ENCODE results near the gene CRMP1.
A peak's percentile ranks its signal among the peaks of the same experiment; 100 is the strongest.

CRMP1 gene

DNA sequence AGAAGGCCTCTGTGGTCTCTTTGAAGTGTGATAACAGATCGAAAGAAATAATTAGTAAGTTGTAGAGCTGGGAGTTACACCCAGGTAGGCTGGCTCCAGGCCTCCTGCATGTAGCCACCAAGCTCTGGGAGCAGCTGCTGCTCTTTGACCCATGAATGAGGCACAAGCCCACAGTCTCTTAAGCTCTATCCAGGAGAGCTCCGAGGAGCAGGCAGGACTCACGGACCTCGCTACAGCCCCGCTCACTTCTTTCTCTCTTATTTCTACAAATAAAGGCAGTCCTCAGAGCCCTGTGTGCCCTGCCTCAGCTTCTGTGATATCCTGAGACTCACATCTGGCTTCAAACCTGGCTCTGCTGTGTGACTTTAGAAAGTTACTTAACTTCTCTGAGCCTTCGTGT, 95.0 kb downstream of the CRMP1 start:
- H3K4ac ChIP-seq (ENCODE audit: low read length): no peak overlapping the region
- no peak overlapping the region for H3K27ac ChIP-seq (replicated peaks; ENCODE audit: low read length)
- H2AFZ ChIP-seq (ENCODE audit: low read length): no peak overlapping the region
- no peak overlapping the region for H2BK5ac ChIP-seq (ENCODE audit: low read length)
- no peak overlapping the region for H4K8ac ChIP-seq (ENCODE audit: low read depth, low read length)
- no peak overlapping the region for H4K91ac ChIP-seq (ENCODE audit: low read depth, low read length, poor library complexity)
- no peaks in the 10 kb centered on the region for H3K27me3 ChIP-seq (ENCODE audit: control insufficient read depth in 3 of 3, insufficient read depth in 3 of 3, low read depth in 1 of 3, low read length in 3 of 3)
- H3K4me2 ChIP-seq (ENCODE audit: insufficient read depth, low read length, poor library complexity, severe bottlenecking): no peak overlapping the region
- H3K18ac ChIP-seq (ENCODE audit: low read length): no peak overlapping the region
- no peak overlapping the region for H2AK5ac ChIP-seq (ENCODE audit: low read depth, low read length)
- peaks cover 0 to 5% of the 10 kb centered on the region in 2 donors for H3K9me3 ChIP-seq (replicated peaks in 1 of 2; ENCODE audit: control insufficient read depth in 2 of 2, insufficient read depth in 1 of 2, low read depth in 1 of 2, low read length in 2 of 2)
- H3K36me3 ChIP-seq (replicated peaks in 1 of 2; ENCODE audit: control insufficient read depth in 2 of 2, insufficient read depth in 2 of 2, low read length in 2 of 2): peaks cover 15 to 34% of the 10 kb centered on the region in 2 donors
- no peaks in the 10 kb centered on the region for H3K4me1 ChIP-seq (ENCODE audit: control insufficient read depth in 2 of 2, insufficient read depth in 1 of 2, low read depth in 1 of 2, low read length in 2 of 2)
- DNase-seq (ENCODE audit: low spot score): no peak
- WGBS, 2 donors (ENCODE audit: extremely low coverage in 2 of 2, insufficient read length in 2 of 2, insufficient replicate concordance in 1 of 2): no CpG with 5 or more reads among the region's 6 CpGs
- no peak overlapping the region for H3K14ac ChIP-seq (ENCODE audit: low read length)
- no peaks in the 10 kb centered on the region for H3K79me1 ChIP-seq (ENCODE audit: low read depth, low read length)
- no peak overlapping the region for H2BK15ac ChIP-seq (ENCODE audit: low read length)
- H2BK12ac ChIP-seq (ENCODE audit: low read length): no peak overlapping the region
- H3K4me3 ChIP-seq (ENCODE audit: low read length in 2 of 2): no peak overlapping the region
- no peak overlapping the region for H2BK120ac ChIP-seq (ENCODE audit: low read depth, low read length)
- no peak overlapping the region for H3K23ac ChIP-seq (ENCODE audit: low read depth, low read length, poor library complexity)
- H3K9ac ChIP-seq (ENCODE audit: low read depth, low read length, poor library complexity): no peak overlapping the region

- H4K8ac ChIP-seq (ENCODE audit: low read depth, low read length): peak overlapping the region; percentile 65
- H3K18ac ChIP-seq (ENCODE audit: low read length): no peak overlapping the region
- no peaks in the 10 kb centered on the region for H3K79me1 ChIP-seq (ENCODE audit: low read depth, low read length)
- no peak overlapping the region for H3K4ac ChIP-seq (ENCODE audit: low read length)
- no peak overlapping the region for H4K91ac ChIP-seq (ENCODE audit: low read depth, low read length, poor library complexity)
- H2BK5ac ChIP-seq (ENCODE audit: low read length): peak overlapping the region; percentile 66
- H3K23ac ChIP-seq (ENCODE audit: low read depth, low read length, poor library complexity): peak overlapping the region; percentile 65
- H2BK15ac ChIP-seq (ENCODE audit: low read length): no peak overlapping the region
- no peak overlapping the region for H2AK5ac ChIP-seq (ENCODE audit: low read depth, low read length)
- H2AFZ ChIP-seq (ENCODE audit: low read length): no peak overlapping the region
- H3K9me3 ChIP-seq (replicated peaks in 1 of 2; ENCODE audit: control insufficient read depth in 2 of 2, insufficient read depth in 1 of 2, low read depth in 1 of 2, low read length in 2 of 2): peaks cover 0 to 2% of the 10 kb centered on the region in 2 donors
- no peak overlapping the region for H2BK120ac ChIP-seq (ENCODE audit: low read depth, low read length)
- no CpG with 5 or more reads among the region's 18 CpGs for WGBS, 2 donors (ENCODE audit: extremely low coverage in 2 of 2, insufficient read length in 2 of 2, insufficient replicate concordance in 1 of 2)
- H3K4me2 ChIP-seq (ENCODE audit: insufficient read depth, low read length, poor library complexity, severe bottlenecking): no peak overlapping the region
- H3K4me3 ChIP-seq (ENCODE audit: low read length in 2 of 2): peak overlapping the region in 1 of 2 donors; percentile 22
- no peak overlapping the region for H3K27ac ChIP-seq (replicated peaks; ENCODE audit: low read length)
- H3K36me3 ChIP-seq (replicated peaks in 1 of 2; ENCODE audit: control insufficient read depth in 2 of 2, insufficient read depth in 2 of 2, low read length in 2 of 2): peaks cover 15 to 25% of the 10 kb centered on the region in 2 donors
- no peak overlapping the region for H2BK12ac ChIP-seq (ENCODE audit: low read length)
- H3K9ac ChIP-seq (ENCODE audit: low read depth, low read length, poor library complexity): peak overlapping the region; percentile 60
- peak overlapping the region; percentile 82 for H3K14ac ChIP-seq (ENCODE audit: low read length)
- no peaks in the 10 kb centered on the region for H3K4me1 ChIP-seq (ENCODE audit: control insufficient read depth in 2 of 2, insufficient read depth in 1 of 2, low read depth in 1 of 2, low read length in 2 of 2)
- H3K27me3 ChIP-seq (ENCODE audit: control insufficient read depth in 3 of 3, insufficient read depth in 3 of 3, low read depth in 1 of 3, low read length in 3 of 3): no peaks in the 10 kb centered on the region
- no peak for DNase-seq (ENCODE audit: low spot score)
Measured at GRCh38 chr4:5796976-5797375, 95.9 kb downstream of the CRMP1 start.

DNA sequence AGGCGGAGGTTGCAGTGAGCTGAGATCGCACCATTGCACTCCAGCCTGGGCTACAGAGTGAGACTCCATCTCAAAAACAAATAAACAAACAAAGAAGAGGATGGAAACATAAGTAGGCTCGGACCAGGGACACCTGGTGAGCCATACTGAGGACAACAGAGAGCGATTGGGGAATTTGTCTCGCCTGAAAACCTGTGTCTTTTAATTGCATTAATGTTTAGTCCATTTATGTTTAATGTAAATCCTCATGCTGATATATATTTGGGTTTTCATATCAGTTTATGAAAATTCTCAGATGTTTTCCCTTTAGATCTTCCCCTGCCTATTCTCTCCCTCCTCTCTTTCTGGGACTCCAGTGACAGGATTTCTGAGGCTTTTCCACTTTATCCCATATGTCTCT, 97.3 kb downstream of the CRMP1 start:
- no peaks in the 10 kb centered on the region for H3K27me3 ChIP-seq (ENCODE audit: control insufficient read depth in 3 of 3, insufficient read depth in 3 of 3, low read depth in 1 of 3, low read length in 3 of 3)
- peaks cover 0 to 2% of the 10 kb centered on the region in 2 donors for H3K9me3 ChIP-seq (replicated peaks in 1 of 2; ENCODE audit: control insufficient read depth in 2 of 2, insufficient read depth in 1 of 2, low read depth in 1 of 2, low read length in 2 of 2)
- no CpG with 5 or more reads among the region's 5 CpGs for WGBS, 2 donors (ENCODE audit: extremely low coverage in 2 of 2, insufficient read length in 2 of 2, insufficient replicate concordance in 1 of 2)
- H3K4ac ChIP-seq (ENCODE audit: low read length): no peak overlapping the region
- H4K91ac ChIP-seq (ENCODE audit: low read depth, low read length, poor library complexity): no peak overlapping the region
- no peak overlapping the region for H3K4me3 ChIP-seq (ENCODE audit: low read length in 2 of 2)
- H2BK120ac ChIP-seq (ENCODE audit: low read depth, low read length): no peak overlapping the region
- peaks cover 12 to 21% of the 10 kb centered on the region in 2 donors for H3K36me3 ChIP-seq (replicated peaks in 1 of 2; ENCODE audit: control insufficient read depth in 2 of 2, insufficient read depth in 2 of 2, low read length in 2 of 2)
- H3K79me1 ChIP-seq (ENCODE audit: low read depth, low read length): no peaks in the 10 kb centered on the region
- H2BK12ac ChIP-seq (ENCODE audit: low read length): no peak overlapping the region
- no peak overlapping the region for H3K23ac ChIP-seq (ENCODE audit: low read depth, low read length, poor library complexity)
- no peak overlapping the region for H3K14ac ChIP-seq (ENCODE audit: low read length)
- no peak overlapping the region for H2BK15ac ChIP-seq (ENCODE audit: low read length)
- no peak for DNase-seq (ENCODE audit: low spot score)
- H2AK5ac ChIP-seq (ENCODE audit: low read depth, low read length): no peak overlapping the region
- H3K4me1 ChIP-seq (ENCODE audit: control insufficient read depth in 2 of 2, insufficient read depth in 1 of 2, low read depth in 1 of 2, low read length in 2 of 2): no peaks in the 10 kb centered on the region
- H4K8ac ChIP-seq (ENCODE audit: low read depth, low read length): no peak overlapping the region
- no peak overlapping the region for H3K9ac ChIP-seq (ENCODE audit: low read depth, low read length, poor library complexity)
- no peak overlapping the region for H2AFZ ChIP-seq (ENCODE audit: low read length)
- H3K27ac ChIP-seq (replicated peaks; ENCODE audit: low read length): no peak overlapping the region
- no peak overlapping the region for H2BK5ac ChIP-seq (ENCODE audit: low read length)
- no peak overlapping the region for H3K4me2 ChIP-seq (ENCODE audit: insufficient read depth, low read length, poor library complexity, severe bottlenecking)
- no peak overlapping the region for H3K18ac ChIP-seq (ENCODE audit: low read length)

GRCh38 chr4:5793514-5793913, 99.4 kb downstream of the CRMP1 start:
- H2BK5ac ChIP-seq (ENCODE audit: low read length): no peak overlapping the region
- H3K23ac ChIP-seq (ENCODE audit: low read depth, low read length, poor library complexity): no peak overlapping the region
- H2BK120ac ChIP-seq (ENCODE audit: low read depth, low read length): no peak overlapping the region
- no peak overlapping the region for H2AK5ac ChIP-seq (ENCODE audit: low read depth, low read length)
- no peak overlapping the region for H3K4me2 ChIP-seq (ENCODE audit: insufficient read depth, low read length, poor library complexity, severe bottlenecking)
- H3K14ac ChIP-seq (ENCODE audit: low read length): no peak overlapping the region
- H3K9me3 ChIP-seq (replicated peaks in 1 of 2; ENCODE audit: control insufficient read depth in 2 of 2, insufficient read depth in 1 of 2, low read depth in 1 of 2, low read length in 2 of 2): no peaks in the 10 kb centered on the region
- H3K4me3 ChIP-seq (ENCODE audit: low read length in 2 of 2): no peak overlapping the region
- H3K4ac ChIP-seq (ENCODE audit: low read length): no peak overlapping the region
- no peak overlapping the region for H2BK12ac ChIP-seq (ENCODE audit: low read length)
- H3K27me3 ChIP-seq (ENCODE audit: control insufficient read depth in 3 of 3, insufficient read depth in 3 of 3, low read depth in 1 of 3, low read length in 3 of 3): no peaks in the 10 kb centered on the region
- no peaks in the 10 kb centered on the region for H3K79me1 ChIP-seq (ENCODE audit: low read depth, low read length)
- no peak for DNase-seq (ENCODE audit: low spot score)
- no peak overlapping the region for H3K27ac ChIP-seq (replicated peaks; ENCODE audit: low read length)
- no peak overlapping the region for H3K9ac ChIP-seq (ENCODE audit: low read depth, low read length, poor library complexity)
- H3K36me3 ChIP-seq (replicated peaks in 1 of 2; ENCODE audit: control insufficient read depth in 2 of 2, insufficient read depth in 2 of 2, low read length in 2 of 2): peaks cover 7 to 27% of the 10 kb centered on the region in 2 donors
- no peak overlapping the region for H2AFZ ChIP-seq (ENCODE audit: low read length)
- no CpG with 5 or more reads among the region's 13 CpGs for WGBS, 2 donors (ENCODE audit: extremely low coverage in 2 of 2, insufficient read length in 2 of 2, insufficient replicate concordance in 1 of 2)
- H4K91ac ChIP-seq (ENCODE audit: low read depth, low read length, poor library complexity): no peak overlapping the region
- no peak overlapping the region for H2BK15ac ChIP-seq (ENCODE audit: low read length)
- no peak overlapping the region for H3K18ac ChIP-seq (ENCODE audit: low read length)
- H3K4me1 ChIP-seq (ENCODE audit: control insufficient read depth in 2 of 2, insufficient read depth in 1 of 2, low read depth in 1 of 2, low read length in 2 of 2): no peaks in the 10 kb centered on the region
- H4K8ac ChIP-seq (ENCODE audit: low read depth, low read length): no peak overlapping the region

Measured in neuronal stem cell (in vitro differentiated cells).